Mesendoderm (in vitro differentiated cells): Measurements from ENCODE around the gene CA11.
"Not testable (repeated sequence)": the region's sequence is repeated elsewhere in the genome, so short reads cannot be mapped to it uniquely, and the experiment has no call there.

Source experiments
- DNase-seq: peaks from one replicate; pipeline ENCODE4 v3.0.0; 2013
- H2AK5ac ChIP-seq: 2 replicates; pipeline ENCODE4 v1.6.1; 2013; ENCODE audit warnings: low read length, inconsistent platforms
- H2BK120ac ChIP-seq: 2 replicates; pipeline ENCODE4 v1.6.1; 2013; ENCODE audit warnings: low read depth, mild to moderate bottlenecking, low read length, moderate library complexity, mixed read lengths
- H2BK15ac ChIP-seq: replicated peaks from 2 replicates; pipeline ENCODE4 v1.6.1; 2013; ENCODE audit warnings: low read depth, mild to moderate bottlenecking, moderate library complexity
- H2BK5ac ChIP-seq: 2 replicates; pipeline ENCODE4 v1.6.1; 2013; ENCODE audit warnings: low read length, inconsistent platforms
- H3K18ac ChIP-seq: 2 replicates; pipeline ENCODE4 v1.6.1; 2013; ENCODE audit warnings: mild to moderate bottlenecking, low read length, mixed read lengths
- H3K23ac ChIP-seq: one replicate; pipeline ENCODE4 v1.6.1; 2013; ENCODE audit warnings: low read length
- H3K27ac ChIP-seq: 2 replicates; pipeline ENCODE4 v1.5.1; 2013; ENCODE audit warnings: low read depth, mild to moderate bottlenecking, inconsistent platforms, low read length, moderate library complexity
- H3K27me3 ChIP-seq: 2 replicates; pipeline ENCODE4 v1.6.1; 2013; ENCODE audit warnings: low read length, control low read depth, mild to moderate bottlenecking, inconsistent platforms; ENCODE audit not compliant: insufficient read depth, poor library complexity
- H3K36me3 ChIP-seq: 2 replicates; pipeline ENCODE4 v1.6.1; 2013; ENCODE audit warnings: low read length, inconsistent platforms; ENCODE audit not compliant: control insufficient read depth, insufficient read depth
- H3K4ac ChIP-seq: one replicate; pipeline ENCODE4 v1.6.1; 2013; ENCODE audit warnings: low read depth, mild to moderate bottlenecking, low read length, moderate library complexity
- H3K4me1 ChIP-seq: 2 replicates; pipeline ENCODE4 v1.6.1; 2013; ENCODE audit warnings: low read depth, low read length, inconsistent platforms; ENCODE audit not compliant: control insufficient read depth
- H3K4me2 ChIP-seq: 2 replicates; pipeline ENCODE4 v1.6.1; 2013; ENCODE audit warnings: low read length
- H3K4me3 ChIP-seq: 2 replicates; pipeline ENCODE4 v1.5.1; 2013; ENCODE audit warnings: mild to moderate bottlenecking, low read length
- H3K56ac ChIP-seq: one replicate; pipeline ENCODE4 v1.6.1; 2013; ENCODE audit warnings: low read length
- H3K79me1 ChIP-seq: 2 replicates; pipeline ENCODE4 v1.6.1; 2013; ENCODE audit warnings: low read length, inconsistent platforms
- H3K79me2 ChIP-seq: 2 replicates; pipeline ENCODE4 v1.6.1; 2013; ENCODE audit warnings: mild to moderate bottlenecking, low read length; ENCODE audit not compliant: control insufficient read depth, insufficient read depth
- H3K9ac ChIP-seq: 2 replicates; pipeline ENCODE4 v1.6.1; 2013; ENCODE audit warnings: low read length, inconsistent platforms
- H4K5ac ChIP-seq: one replicate; pipeline ENCODE4 v1.6.1; 2013; ENCODE audit warnings: low read length
- H4K8ac ChIP-seq: one replicate; pipeline ENCODE4 v1.6.1; 2013; ENCODE audit warnings: low read depth, mild to moderate bottlenecking, control low read depth, low read length, moderate library complexity
- WGBS: extraction: QIAGEN DNeasy Blood & Tissue Kit; methylation state at CpG from one replicate; pipeline ENCODE4 v1.1.7; 2013; ENCODE audit warnings: low lambda C conversion rate, missing lambda C conversion rate; ENCODE audit not compliant: insufficient coverage; ENCODE audit errors: extremely low coverage; 5-methylcytosine and 5-hydroxymethylcytosine counted together

The CA11 gene

GRCh38 chr19:48659768-48660167, 13.8 kb upstream of the CA11 start:
- no peak for DNase-seq
- H3K79me2 ChIP-seq: no peaks in the 10 kb centered on the region
- no peak overlapping the region for H2BK120ac ChIP-seq
- no peak overlapping the region for H3K18ac ChIP-seq
- no peak overlapping the region for H2BK5ac ChIP-seq
- H3K36me3 ChIP-seq: no peaks in the 10 kb centered on the region
- no peak overlapping the region for H3K4me2 ChIP-seq
- no peak overlapping the region for H4K5ac ChIP-seq
- H3K56ac ChIP-seq: no peak overlapping the region
- no peak overlapping the region for H3K4ac ChIP-seq
- no peaks in the 10 kb centered on the region for H3K27me3 ChIP-seq
- H3K4me3 ChIP-seq: no peak overlapping the region
- H2AK5ac ChIP-seq: no peak overlapping the region
- no peak overlapping the region for H3K23ac ChIP-seq
- peaks cover 5% of the 10 kb centered on the region for H3K4me1 ChIP-seq
- H2BK15ac ChIP-seq: no peak overlapping the region
- no peak overlapping the region for H3K9ac ChIP-seq
- no peak overlapping the region for H3K27ac ChIP-seq
- no peaks in the 10 kb centered on the region for H3K79me1 ChIP-seq
- no peak overlapping the region for H4K8ac ChIP-seq
- WGBS: no CpG with 5 or more reads among the region's 5 CpGs

GRCh38 chr19:48658483-48658882, 12.5 kb upstream of the CA11 start:
- H3K36me3 ChIP-seq: no peaks in the 10 kb centered on the region
- H3K4ac ChIP-seq: no peak overlapping the region
- H3K56ac ChIP-seq: no peak overlapping the region
- H3K4me1 ChIP-seq: peaks cover 5% of the 10 kb centered on the region
- no peak overlapping the region for H3K4me3 ChIP-seq
- H3K4me2 ChIP-seq: no peak overlapping the region
- no peak overlapping the region for H2BK120ac ChIP-seq
- no peak for DNase-seq
- no peak overlapping the region for H3K18ac ChIP-seq
- H4K8ac ChIP-seq: no peak overlapping the region
- no peak overlapping the region for H4K5ac ChIP-seq
- H2BK5ac ChIP-seq: no peak overlapping the region
- H3K23ac ChIP-seq: no peak overlapping the region
- H3K79me1 ChIP-seq: no peaks in the 10 kb centered on the region
- no peak overlapping the region for H2AK5ac ChIP-seq
- H3K27me3 ChIP-seq: no peaks in the 10 kb centered on the region
- no CpG with 5 or more reads among the region's 6 CpGs for WGBS
- H2BK15ac ChIP-seq: no peak overlapping the region
- H3K79me2 ChIP-seq: no peaks in the 10 kb centered on the region
- H3K27ac ChIP-seq: no peak overlapping the region
- H3K9ac ChIP-seq: no peak overlapping the region

- H3K79me2 ChIP-seq, H3K4ac ChIP-seq, H2BK5ac ChIP-seq, H2BK120ac ChIP-seq, H3K18ac ChIP-seq, H3K4me3 ChIP-seq, H3K23ac ChIP-seq, H4K5ac ChIP-seq, H3K27ac ChIP-seq, H3K27me3 ChIP-seq, H2BK15ac ChIP-seq, H3K9ac ChIP-seq, H3K4me2 ChIP-seq, H2AK5ac ChIP-seq, H3K4me1 ChIP-seq, H3K79me1 ChIP-seq, H3K56ac ChIP-seq, DNase-seq, H4K8ac ChIP-seq, H3K36me3 ChIP-seq: not testable (repeated sequence)
- WGBS: no CpG with 5 or more reads among the region's 5 CpGs
These were observed 11.8 kb upstream of the CA11 start for GRCh38 chr19:48657828-48658227.

GRCh38 chr19:48656840-48657474, 11.0 kb upstream of the CA11 start:
- Histone ChIP-seq H3K4ac (no peak overlapping the region), H3K4me2 (no peak overlapping the region), H3K79me2 (no peaks in the 10 kb centered on the region), H3K27ac (no peak overlapping the region), H3K4me1 (peaks cover 5% of the 10 kb centered on the region), H4K8ac (no peak overlapping the region), H3K27me3 (no peaks in the 10 kb centered on the region), H2BK120ac (no peak overlapping the region), H3K36me3 (no peaks in the 10 kb centered on the region), H3K56ac (peak overlapping the region; percentile 47), H2BK5ac (no peak overlapping the region), H2BK15ac (no peak overlapping the region), H2AK5ac (no peak overlapping the region), H3K79me1 (no peaks in the 10 kb centered on the region), H3K4me3 (no peak overlapping the region), H3K23ac (no peak overlapping the region), H3K18ac (no peak overlapping the region), H4K5ac (no peak overlapping the region), H3K9ac (no peak overlapping the region)
- DNase-seq: peak; percentile 87
- WGBS: no CpG with 5 or more reads among the region's 16 CpGs

GRCh38 chr19:48654299-48655059, 8.5 kb upstream of the CA11 start:
- Histone ChIP-seq H3K79me2 (no peaks in the 10 kb centered on the region), H3K9ac (no peak overlapping the region), H3K4me1 (peaks cover 5% of the 10 kb centered on the region), H3K27me3 (no peaks in the 10 kb centered on the region), H4K5ac (no peak overlapping the region), H3K4me3 (no peak overlapping the region), H2BK5ac (no peak overlapping the region), H3K27ac (no peak overlapping the region), H3K4ac (no peak overlapping the region), H3K36me3 (no peaks in the 10 kb centered on the region), H2BK15ac (no peak overlapping the region), H4K8ac (no peak overlapping the region), H3K4me2 (no peak overlapping the region), H2AK5ac (no peak overlapping the region), H3K23ac (no peak overlapping the region), H3K56ac (no peak overlapping the region), H2BK120ac (no peak overlapping the region), H3K18ac (no peak overlapping the region), H3K79me1 (no peaks in the 10 kb centered on the region)
- DNase-seq: no peak
- WGBS: no CpG with 5 or more reads among the region's 11 CpGs
